K562 treated with DMSO at 1 percent for 12 hours (cell line): Measurements from ENCODE around the gene CDCA7. TPM values are rescaled to one million over a fixed set of nuclear protein-coding genes. Genes with fewer than 3 reads are reported as not detected.

ENCODE experiments used
- total RNA-seq: library from RNA; unstranded; fragments of 300-600 nt; gene quantifications from 2 replicates; pipeline ENCODE4 v1.2.3, GENCODE V29; 2022; ENCODE audit not compliant: insufficient read depth

CDCA7 gene
- 6.4 and 21.7 TPM in 2 replicates for total RNA-seq

GRCh38 chr2:173354582-173355131, at the start of gene CDCA7:
CDCA7 (plus strand) TSS chr2:173354872; CDS start chr2:173354964, 92 bp downstream.

